AG10803 (cell line): Measurements from ENCODE around the gene COL1A1.

Experiments
- DNase-seq: peaks from one replicate; pipeline ENCODE4 v3.0.0; 2010; ENCODE audit warnings: low read depth
- H3K4me3 ChIP-seq: 2 replicates; pipeline ENCODE4 v1.5.1; 2011; ENCODE audit warnings: mild to moderate bottlenecking, low read length, control low read depth
- CTCF ChIP-seq: conservative IDR thresholded peaks from 2 replicates; pipeline ENCODE4 v1.5.1; 2011; ENCODE audit warnings: mild to moderate bottlenecking, low read length, control low read depth, inconsistent platforms

The COL1A1 gene

DNA sequence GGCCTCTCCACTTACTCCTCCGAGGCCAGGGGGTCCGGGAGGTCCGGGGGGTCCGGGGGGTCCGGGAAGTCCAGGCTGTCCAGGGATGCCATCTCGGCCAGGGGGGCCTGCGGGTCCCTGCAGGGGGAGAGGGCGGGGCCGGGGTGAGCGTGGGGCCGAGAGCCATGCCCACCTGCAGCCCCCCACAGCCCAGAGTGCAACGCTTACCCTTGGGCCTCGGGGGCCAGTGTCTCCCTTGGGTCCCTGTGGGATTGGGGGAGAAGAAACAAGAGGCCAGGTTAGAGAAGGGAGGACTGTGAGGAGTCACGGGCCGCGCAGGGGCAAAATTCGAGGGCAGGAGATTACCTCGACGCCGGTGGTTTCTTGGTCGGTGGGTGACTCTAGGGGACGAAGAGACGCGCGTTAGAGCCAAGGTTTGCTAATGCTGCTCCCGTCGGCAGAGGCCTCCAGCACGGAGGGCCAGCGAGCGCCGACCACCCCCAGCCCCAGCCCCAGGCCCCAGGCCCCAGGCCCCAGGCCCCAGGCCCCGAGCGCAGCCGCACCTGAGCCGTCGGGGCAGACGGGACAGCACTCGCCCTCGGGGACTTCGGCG is 2.1 kb downstream of the COL1A1 start:
- DNase-seq: peak; percentile 48
- peak overlapping the region; percentile 100 for H3K4me3 ChIP-seq
- no peak for TF ChIP-seq CTCF

DNA sequence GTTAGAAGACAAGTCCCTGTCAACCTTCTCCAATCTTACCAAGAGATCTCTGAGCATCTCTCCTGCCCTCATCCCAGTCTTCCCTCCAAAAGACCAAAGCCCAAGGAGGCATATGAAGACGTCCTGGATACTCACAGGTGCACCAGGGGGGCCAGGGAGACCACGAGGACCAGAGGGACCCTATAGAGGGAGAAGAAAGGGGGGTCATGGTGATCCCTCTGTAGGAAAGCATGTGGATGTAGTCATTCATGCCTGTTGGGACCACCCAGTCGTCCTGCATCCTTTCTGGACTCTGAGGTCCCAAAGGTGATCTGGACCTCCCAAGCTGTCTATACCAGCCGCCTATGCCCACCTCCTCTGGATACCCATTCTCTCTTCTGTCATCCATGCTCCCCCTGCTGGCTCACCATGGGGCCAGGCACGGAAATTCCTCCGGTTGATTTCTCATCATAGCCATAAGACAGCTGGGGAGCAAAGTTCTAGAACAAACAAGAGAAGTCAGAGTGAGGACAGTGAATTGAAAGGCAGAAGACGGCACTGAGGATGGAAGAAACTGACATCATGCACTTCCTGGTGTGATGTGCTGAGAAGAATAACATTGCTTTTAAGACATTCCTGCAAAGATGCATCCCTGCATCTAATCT is 3.3 kb downstream of the COL1A1 start:
- H3K4me3 ChIP-seq: peak overlapping the region; percentile 100
- DNase-seq: peak; percentile 60
- peak; percentile 66 for TF ChIP-seq CTCF

GRCh38 chr17:50196826-50197225 is 4.6 kb downstream of the COL1A1 start:
- peak overlapping the region; percentile 100 for H3K4me3 ChIP-seq
- DNase-seq: peak; percentile 90
- TF ChIP-seq CTCF: no peak

DNA sequence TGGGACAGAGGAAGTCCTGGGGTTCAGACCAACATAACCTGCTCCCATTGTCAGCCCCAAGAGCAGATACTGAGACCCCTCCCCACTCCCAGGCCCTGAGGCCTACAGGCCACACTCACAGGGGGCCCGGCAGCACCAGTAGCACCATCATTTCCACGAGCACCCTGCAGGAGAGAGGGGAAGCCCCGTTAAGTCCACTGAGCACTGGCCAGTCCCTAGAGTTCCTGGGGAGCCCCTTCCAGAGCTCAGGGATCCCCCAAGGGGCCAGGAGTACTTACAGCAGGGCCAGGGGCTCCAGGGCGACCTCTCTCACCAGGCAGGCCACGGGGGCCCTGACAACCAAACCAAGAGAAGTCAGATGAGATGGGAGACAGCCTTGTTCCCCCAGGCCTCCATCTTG is 5.4 kb downstream of the COL1A1 start:
- DNase-seq: peak; percentile 29
- H3K4me3 ChIP-seq: peak overlapping the region; percentile 100
- no peak for TF ChIP-seq CTCF

GRCh38 chr17:50194934-50195865 is 6.2 kb downstream of the COL1A1 start:
- peak; percentile 80 for DNase-seq
- TF ChIP-seq CTCF: peak; percentile 57
- H3K4me3 ChIP-seq: peak overlapping the region; percentile 100

DNA sequence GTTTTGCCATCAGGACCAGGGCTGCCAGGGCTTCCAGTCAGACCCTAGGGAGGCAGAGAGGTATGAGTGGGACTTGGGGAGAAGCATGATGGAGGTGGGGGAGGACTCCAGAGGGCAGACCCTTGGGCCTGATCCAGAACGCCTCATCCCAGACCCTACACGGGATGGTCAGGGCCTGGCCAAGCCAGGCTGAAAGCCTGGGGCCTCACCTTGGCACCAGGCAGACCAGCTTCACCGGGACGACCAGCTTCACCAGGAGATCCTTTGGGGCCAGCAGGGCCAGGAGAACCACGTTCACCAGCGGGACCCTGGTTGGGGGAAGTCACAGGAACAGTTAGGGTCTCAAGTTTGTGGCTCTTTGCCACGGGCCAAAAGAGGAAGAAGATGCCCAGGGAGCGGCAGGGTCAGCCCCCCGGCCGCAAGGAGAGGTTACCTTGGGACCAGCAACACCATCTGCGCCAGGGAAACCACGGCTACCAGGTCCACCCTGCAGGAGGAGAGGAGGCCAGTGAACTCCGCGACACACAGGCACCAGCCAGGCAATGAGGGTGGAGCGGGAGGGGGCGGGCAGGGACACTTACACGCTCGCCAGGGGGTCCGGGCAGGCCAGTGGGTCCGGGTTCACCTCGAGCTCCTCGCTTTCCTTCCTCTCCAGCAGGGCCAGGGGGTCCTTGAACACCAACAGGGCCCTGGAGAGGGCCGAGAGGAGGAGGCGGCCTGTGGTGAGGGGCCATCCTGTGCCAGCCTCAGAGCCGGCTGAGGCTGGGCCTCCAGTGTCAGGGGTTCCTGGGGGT is 7.1 kb downstream of the COL1A1 start:
- H3K4me3 ChIP-seq: peak overlapping the region; percentile 100
- TF ChIP-seq CTCF: no peak
- peak; percentile 60 for DNase-seq
